HK-2 (cell line): ENCODE measurements around the gene FHIT.
"Not testable (repeated sequence)": the region's sequence is repeated elsewhere in the genome, so short reads cannot be mapped to it uniquely, and the experiment has no call there.

Experiments used
- DNase-seq: peaks from one replicate; pipeline ENCODE4 v3.0.0-alpha.2; 2018; ENCODE audit not compliant: unreplicated experiment

FHIT gene

DNA sequence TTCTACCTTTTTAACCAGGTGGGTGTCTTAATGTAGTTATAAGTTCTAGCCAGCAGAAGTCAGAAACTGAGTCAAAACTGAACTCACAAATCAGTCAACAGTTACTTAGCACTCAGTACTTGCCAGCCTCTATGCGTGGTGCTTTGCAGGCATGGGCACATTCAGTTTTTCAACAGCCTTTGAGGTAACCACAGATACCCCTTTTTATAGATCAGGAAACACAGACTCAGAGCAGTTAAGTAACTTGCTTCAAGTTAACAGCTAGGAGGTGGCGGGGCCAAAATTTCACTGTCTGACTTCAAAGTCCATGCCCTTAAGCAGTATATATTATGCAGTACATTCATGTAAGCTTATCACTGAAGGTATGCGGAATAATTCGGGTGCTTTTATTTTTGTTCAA, 139.4 kb downstream of the FHIT start:
- no peak for DNase-seq

GRCh38 chr3:61110576-61110975, 140.7 kb downstream of the FHIT start:
- DNase-seq: no peak

- no peak for DNase-seq
Measured at GRCh38 chr3:61108247-61109019, 142.8 kb downstream of the FHIT start.

- DNase-seq: no peak
Measured at GRCh38 chr3:61094608-61095007, 156.6 kb downstream of the FHIT start.

- no peak for DNase-seq
Measured at GRCh38 chr3:61093364-61093763, 157.9 kb downstream of the FHIT start.

DNA sequence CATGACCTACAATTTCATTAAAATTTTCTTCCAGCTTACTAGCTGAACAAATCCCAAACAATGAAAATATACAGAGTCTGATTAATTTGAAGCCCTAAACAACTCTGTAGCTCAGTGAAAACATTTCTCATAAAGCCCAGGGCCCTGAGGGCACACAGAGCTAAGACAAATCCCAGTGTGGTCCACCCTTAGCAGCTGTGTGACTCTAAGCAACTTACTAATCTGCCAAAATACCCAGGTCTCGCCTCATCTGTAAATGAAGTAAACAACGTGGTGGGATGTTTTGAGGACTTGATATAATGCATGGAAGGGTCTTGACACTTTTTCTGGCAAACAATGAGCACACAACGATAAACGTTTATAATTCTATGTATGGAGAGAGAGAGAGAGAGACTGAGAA, 158.4 kb downstream of the FHIT start:
- no peak for DNase-seq

GRCh38 chr3:61090389-61091169, 160.7 kb downstream of the FHIT start:
- no peak for DNase-seq

- no peak for DNase-seq
Measured at GRCh38 chr3:61087465-61087864, 163.8 kb downstream of the FHIT start.

DNA sequence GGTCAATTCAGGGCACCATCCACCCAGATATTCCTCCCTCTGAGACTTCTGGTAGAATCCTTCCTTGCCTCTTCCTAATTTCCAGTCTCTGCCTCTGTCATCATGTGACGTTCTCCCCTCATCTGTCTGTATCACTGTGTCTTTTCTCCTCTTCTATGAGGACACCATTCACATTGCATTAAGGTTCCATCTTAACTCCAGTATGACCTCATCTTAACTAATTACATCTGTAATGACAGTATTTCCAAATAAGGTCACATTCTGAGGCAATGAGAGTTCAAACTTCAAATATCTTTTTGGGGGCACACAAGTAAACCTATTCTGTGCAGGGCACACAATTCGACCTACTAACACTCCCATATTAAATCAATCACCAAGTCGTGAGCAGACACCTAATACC, 169.7 kb downstream of the FHIT start:
- DNase-seq: no peak

GRCh38 chr3:61080737-61081445, 170.4 kb downstream of the FHIT start:
- DNase-seq: no peak

GRCh38 chr3:61078048-61078752, 173.1 kb downstream of the FHIT start:
- no peak for DNase-seq

DNA sequence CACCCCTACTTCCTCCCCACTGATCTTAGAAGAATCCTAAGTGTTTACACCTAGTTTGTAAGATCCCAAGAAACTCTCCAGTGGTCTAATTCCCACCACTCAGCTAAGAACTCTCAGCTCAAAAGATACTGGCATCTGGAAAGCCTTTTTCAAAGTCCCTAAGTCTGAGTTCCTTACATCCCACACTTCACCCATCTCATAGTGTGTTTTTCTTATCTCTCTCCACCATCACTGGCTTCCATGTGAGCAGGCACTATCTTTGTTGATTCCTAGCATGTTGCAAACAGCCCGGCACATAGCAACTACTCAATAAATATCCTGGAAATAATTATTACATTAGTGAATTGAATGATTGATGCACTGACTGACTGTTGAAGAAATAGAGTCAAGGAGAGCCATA, 173.7 kb downstream of the FHIT start:
- DNase-seq: no peak

DNA sequence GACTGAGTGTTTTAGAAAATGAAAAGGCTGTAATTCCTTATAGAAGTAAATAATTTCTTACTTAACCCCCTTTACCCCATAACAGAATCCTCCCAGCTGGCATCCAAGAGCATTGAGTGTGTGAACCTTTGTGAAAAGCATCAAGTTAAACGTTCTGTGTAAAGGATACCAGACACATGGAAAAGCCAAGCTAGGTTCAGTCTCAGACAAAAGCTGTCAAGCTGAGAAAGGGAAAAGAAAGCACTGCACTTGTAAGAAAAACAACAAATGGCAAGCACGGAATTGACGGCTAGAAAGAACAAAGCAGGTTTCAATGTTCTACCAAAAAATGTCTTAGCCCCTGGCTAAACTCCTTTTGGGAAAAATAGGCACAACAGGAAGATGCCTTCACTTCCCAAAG, 176.5 kb downstream of the FHIT start:
- no peak for DNase-seq

GRCh38 chr3:61073566-61074165, 177.6 kb downstream of the FHIT start:
- no peak for DNase-seq

- no peak for DNase-seq
Measured at GRCh38 chr3:61068084-61068483, 183.2 kb downstream of the FHIT start.

- no peak for DNase-seq
Measured at GRCh38 chr3:61066800-61067199, 184.5 kb downstream of the FHIT start.

GRCh38 chr3:61066222-61066621, 185.0 kb downstream of the FHIT start:
- DNase-seq: not testable (repeated sequence)

DNA sequence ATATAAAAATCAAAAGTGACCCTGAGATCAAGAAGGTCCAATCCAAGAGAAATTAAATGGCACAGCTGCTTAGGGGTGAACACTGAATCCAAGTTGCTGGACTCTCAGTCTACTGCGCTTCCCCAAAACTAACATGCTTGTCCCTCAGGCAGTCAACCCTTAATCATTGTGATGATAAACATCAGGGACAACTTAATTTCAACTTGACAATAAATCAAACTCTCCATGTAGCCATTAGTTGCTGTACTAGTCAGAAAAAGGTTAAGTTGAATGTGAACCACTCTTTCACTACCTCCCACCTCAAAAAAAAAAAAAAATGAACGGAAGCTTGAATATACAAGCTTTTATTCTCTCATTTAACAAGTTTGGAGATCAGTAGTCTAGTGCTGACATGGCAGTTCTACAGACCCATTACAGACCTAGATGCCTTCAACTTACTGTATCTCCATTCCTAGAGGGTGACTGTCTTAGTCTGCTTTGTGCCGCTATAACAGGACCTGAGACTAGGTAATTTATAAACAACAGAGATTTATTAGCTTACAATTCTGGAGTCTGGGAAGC, 185.7 kb downstream of the FHIT start:
- DNase-seq: no peak

DNA sequence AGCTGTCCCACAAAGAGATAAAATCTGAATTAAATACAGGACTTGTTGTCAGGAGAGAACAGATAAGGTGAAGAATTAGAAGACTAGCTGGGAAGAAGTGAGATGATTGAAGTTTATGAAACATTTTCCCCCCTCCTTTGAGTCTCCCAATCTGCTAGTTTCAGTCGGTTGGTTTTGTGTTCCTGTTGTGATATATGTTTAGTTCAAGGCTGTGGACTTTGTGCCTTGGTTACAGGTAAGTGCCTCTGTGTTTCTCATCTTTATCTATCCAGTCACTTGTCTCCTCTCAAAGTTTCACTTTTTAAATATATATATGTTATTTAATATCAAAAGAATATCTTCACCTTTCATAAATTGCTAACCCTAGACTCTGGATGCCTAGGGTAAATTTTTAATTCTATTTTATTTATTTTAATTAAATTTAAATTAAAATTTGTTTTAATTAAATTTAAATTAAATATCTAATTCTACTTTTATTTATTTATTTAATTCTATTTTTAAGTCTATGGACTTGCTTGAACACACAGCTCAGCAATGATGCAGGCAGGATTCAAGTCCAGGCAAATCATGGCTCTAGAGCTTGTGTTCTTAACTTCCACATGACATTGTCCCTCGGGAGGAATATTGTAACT, 190.0 kb downstream of the FHIT start:
- no peak for DNase-seq

GRCh38 chr3:61060411-61060861, 190.8 kb downstream of the FHIT start:
- DNase-seq: no peak

- no peak for DNase-seq
Measured at GRCh38 chr3:61058836-61059235, 192.4 kb downstream of the FHIT start.
